ENCODE data around the gene C1QTNF3. TPM values are rescaled to one million over a fixed set of nuclear protein-coding genes. Genes with fewer than 3 reads are reported as not detected.
"Not testable (repeated sequence)": the region's sequence is repeated elsewhere in the genome, so short reads cannot be mapped to it uniquely, and the experiment has no call there.

Gene C1QTNF3
- total and polyA plus RNA-seq, 2 of the 8 experiments (the other 6 are each of a cell fraction or from before 2014, with no cell fraction given) = 1.0 to 1.2 TPM

DNA sequence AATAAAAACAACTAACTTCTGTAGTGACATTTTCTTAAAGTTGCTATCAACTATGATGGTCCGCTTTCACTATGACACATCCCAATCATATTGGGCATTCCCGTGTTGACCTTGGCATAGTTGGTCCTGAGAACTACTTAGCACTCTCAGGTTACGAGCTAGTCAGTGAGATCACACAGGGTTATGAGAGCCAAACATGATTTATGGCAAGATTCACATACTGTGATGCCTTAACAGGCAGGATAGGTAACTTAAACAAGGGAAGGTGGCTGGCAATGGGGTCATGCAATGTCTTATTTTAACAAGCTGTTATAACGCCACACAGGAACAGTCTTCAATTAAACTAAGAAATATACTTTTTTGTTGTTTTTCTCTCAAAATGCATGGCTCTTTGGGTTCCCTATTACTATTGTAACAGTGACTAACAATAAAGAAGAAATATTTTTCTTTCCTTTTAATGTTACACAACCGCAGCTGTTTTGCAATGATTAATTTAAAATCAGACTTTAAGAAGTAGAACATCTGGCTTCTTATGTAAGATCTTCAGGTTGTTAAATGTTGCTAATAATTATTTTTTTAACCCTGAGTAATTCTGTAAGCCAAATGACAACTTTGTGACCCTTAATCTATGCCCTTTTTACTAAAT is 33.8 kb upstream of the C1QTNF3 start:
- H2AK5ac ChIP-seq (ENCODE audit: low read depth, low read length); H4K5ac ChIP-seq (ENCODE audit: insufficient read length, low read depth, low read length); H2AFZ ChIP-seq (ENCODE audit: low read length); H3K56ac ChIP-seq (replicated peaks; ENCODE audit: insufficient read length, low read depth, low read length); CTCF ChIA-PET (ENCODE audit: partially characterized antibody); H3K23me2 ChIP-seq (ENCODE audit: low read depth, low read length); H3K27me3 ChIP-seq (replicated peaks in 1 of 4; ENCODE audit: control insufficient read depth in 3 of 4, extremely low read depth in 1 of 4, insufficient read depth in 3 of 4, low read length in 3 of 4); H3K4me2 ChIP-seq (ENCODE audit: insufficient read depth in 1 of 2, low read depth in 2 of 2, low read length in 2 of 2); H3K79me1 ChIP-seq (ENCODE audit: low read depth, low read length); POLR2A ChIA-PET (ENCODE audit: partially characterized antibody); H3K14ac ChIP-seq (ENCODE audit: insufficient read length); H2BK12ac ChIP-seq (ENCODE audit: low read depth, low read length); H3K18ac ChIP-seq (ENCODE audit: extremely low read depth, low read length); DNase-seq (ENCODE audit: low read depth in 1 of 2, low spot score in 2 of 2); H3K79me2 ChIP-seq (ENCODE audit: control insufficient read depth in 1 of 2, insufficient read depth in 2 of 2, low read length in 2 of 2); H3K4me3 ChIP-seq (ENCODE audit: extremely low read depth in 1 of 4, insufficient read depth in 2 of 4, low read depth in 3 of 4, low read length in 4 of 4); H3K27ac ChIP-seq (ENCODE audit: low read depth, low read length); H3K23ac ChIP-seq (ENCODE audit: insufficient read length); H3K36me3 ChIP-seq (ENCODE audit: control insufficient read depth in 2 of 4, insufficient read depth in 4 of 4, low read length in 3 of 4); H3K4me1 ChIP-seq (replicated peaks in 1 of 4; ENCODE audit: control insufficient read depth in 3 of 4, insufficient read depth in 4 of 4, low read length in 3 of 4); H3K4ac ChIP-seq (replicated peaks; ENCODE audit: insufficient read length, low read depth, low read length); H3K9me3 ChIP-seq (ENCODE audit: insufficient read depth in 2 of 2, low read depth in 1 of 2, low read length in 1 of 2); H2BK20ac ChIP-seq (ENCODE audit: low read length); H4K91ac ChIP-seq (replicated peaks; ENCODE audit: insufficient read length, low read length); H4K20me1 ChIP-seq (replicated peaks in 1 of 2; ENCODE audit: control insufficient read depth in 1 of 2, insufficient read depth in 2 of 2, low read length in 2 of 2); H4K8ac ChIP-seq (ENCODE audit: extremely low read depth, insufficient read depth, low read length); H2BK120ac ChIP-seq (replicated peaks; ENCODE audit: low read depth, low read length); H2BK5ac ChIP-seq (ENCODE audit: low read depth, low read length); H2BK15ac ChIP-seq (ENCODE audit: low read length); H3K9ac ChIP-seq (replicated peaks in 1 of 4; ENCODE audit: extremely low read depth in 1 of 4, low read depth in 3 of 4, low read length in 3 of 4): not testable (repeated sequence)
- FAIRE-seq = peak; percentile 87
- 85% methylated on average over 2 of the region's 5 CpGs; no CpG with 5 or more reads in 1 of the 2 experiments for WGBS, 2 experiments (ENCODE audit: extremely low coverage in 1 of 2, insufficient coverage in 1 of 2, insufficient read length in 1 of 2, insufficient replicate concordance in 2 of 2, low coverage in 1 of 2, low lambda C conversion rate in 2 of 2, missing lambda C conversion rate in 1 of 2)

- H4K5ac ChIP-seq (ENCODE audit: insufficient read length, low read depth, low read length); H3K23ac ChIP-seq (ENCODE audit: insufficient read length); H4K91ac ChIP-seq (replicated peaks; ENCODE audit: insufficient read length, low read length); H3K36me3 ChIP-seq (ENCODE audit: control insufficient read depth in 2 of 4, insufficient read depth in 4 of 4, low read length in 3 of 4); H2BK120ac ChIP-seq (replicated peaks; ENCODE audit: low read depth, low read length); H4K8ac ChIP-seq (ENCODE audit: extremely low read depth, insufficient read depth, low read length); H3K9me3 ChIP-seq (ENCODE audit: insufficient read depth in 2 of 2, low read depth in 1 of 2, low read length in 1 of 2); FAIRE-seq; H2AFZ ChIP-seq (ENCODE audit: low read length); H3K56ac ChIP-seq (replicated peaks; ENCODE audit: insufficient read length, low read depth, low read length); H3K4ac ChIP-seq (replicated peaks; ENCODE audit: insufficient read length, low read depth, low read length); H3K18ac ChIP-seq (ENCODE audit: extremely low read depth, low read length); H3K27me3 ChIP-seq (replicated peaks in 1 of 4; ENCODE audit: control insufficient read depth in 3 of 4, extremely low read depth in 1 of 4, insufficient read depth in 3 of 4, low read length in 3 of 4); H2BK5ac ChIP-seq (ENCODE audit: low read depth, low read length); H2BK20ac ChIP-seq (ENCODE audit: low read length); DNase-seq (ENCODE audit: low read depth in 1 of 2, low spot score in 2 of 2); H3K4me1 ChIP-seq (replicated peaks in 1 of 4; ENCODE audit: control insufficient read depth in 3 of 4, insufficient read depth in 4 of 4, low read length in 3 of 4); H3K27ac ChIP-seq (ENCODE audit: low read depth, low read length); H3K14ac ChIP-seq (ENCODE audit: insufficient read length); H3K9ac ChIP-seq (replicated peaks in 1 of 4; ENCODE audit: extremely low read depth in 1 of 4, low read depth in 3 of 4, low read length in 3 of 4); CTCF ChIA-PET (ENCODE audit: partially characterized antibody); H3K79me1 ChIP-seq (ENCODE audit: low read depth, low read length); H2AK5ac ChIP-seq (ENCODE audit: low read depth, low read length); H2BK15ac ChIP-seq (ENCODE audit: low read length); H4K20me1 ChIP-seq (replicated peaks in 1 of 2; ENCODE audit: control insufficient read depth in 1 of 2, insufficient read depth in 2 of 2, low read length in 2 of 2); H2BK12ac ChIP-seq (ENCODE audit: low read depth, low read length); H3K79me2 ChIP-seq (ENCODE audit: control insufficient read depth in 1 of 2, insufficient read depth in 2 of 2, low read length in 2 of 2); H3K4me2 ChIP-seq (ENCODE audit: insufficient read depth in 1 of 2, low read depth in 2 of 2, low read length in 2 of 2); H3K4me3 ChIP-seq (ENCODE audit: extremely low read depth in 1 of 4, insufficient read depth in 2 of 4, low read depth in 3 of 4, low read length in 4 of 4); H3K23me2 ChIP-seq (ENCODE audit: low read depth, low read length); POLR2A ChIA-PET (ENCODE audit: partially characterized antibody): not testable (repeated sequence)
- WGBS, 2 experiments (ENCODE audit: extremely low coverage in 1 of 2, insufficient coverage in 1 of 2, insufficient read length in 1 of 2, insufficient replicate concordance in 2 of 2, low coverage in 1 of 2, low lambda C conversion rate in 2 of 2, missing lambda C conversion rate in 1 of 2) = 84% methylated on average over 3 of the region's 3 CpGs; no CpG with 5 or more reads in 1 of the 2 experiments
Measured at GRCh38 chr5:34074472-34074871, 31.5 kb upstream of the C1QTNF3 start.
